ENCODE measurements around the gene TMED9. TPM values are rescaled to one million over a fixed set of nuclear protein-coding genes. Genes with fewer than 3 reads are reported as not detected.
"Not testable (repeated sequence)": the region's sequence is repeated elsewhere in the genome, so short reads cannot be mapped to it uniquely, and the experiment has no call there.

TMED9 gene
- total RNA-seq, 1 donor from 2014 or later: 146 TPM

- H3K27ac Mint-ChIP-seq: no peak overlapping the region
- H3K9me3 Mint-ChIP-seq: no peaks in the 10 kb centered on the region
- H3K4me3 Mint-ChIP-seq: peak overlapping the region; percentile 74
- H3K36me3 Mint-ChIP-seq: no peaks in the 10 kb centered on the region
- H3K27me3 Mint-ChIP-seq (ENCODE audit: low read depth): no peaks in the 10 kb centered on the region
- DNase-seq (ENCODE audit: low spot score in 2 of 2, unreplicated experiment in 2 of 2): no peak
- TF ChIP-seq CTCF (IDR thresholded peaks at IDR 0.05; ENCODE audit: unreplicated experiment): no peak
- peaks cover 27% of the 10 kb centered on the region for H3K4me1 Mint-ChIP-seq
Measured at GRCh38 chr5:177555228-177555627, 36.8 kb upstream of the TMED9 start.

- DNase-seq (ENCODE audit: low spot score in 2 of 2, unreplicated experiment in 2 of 2): no peak
- Mint-ChIP-seq H3K4me1 (peaks cover 27% of the 10 kb centered on the region), H3K36me3 (no peaks in the 10 kb centered on the region), H3K27ac (no peak overlapping the region), H3K27me3 (ENCODE audit: low read depth) (no peaks in the 10 kb centered on the region), H3K4me3 (no peak overlapping the region), H3K9me3 (no peaks in the 10 kb centered on the region)
- no peak for TF ChIP-seq CTCF (IDR thresholded peaks at IDR 0.05; ENCODE audit: unreplicated experiment)
Measured at GRCh38 chr5:177555665-177556064, 36.3 kb upstream of the TMED9 start.

GRCh38 chr5:177557041-177557647, 34.9 kb upstream of the TMED9 start:
- Mint-ChIP-seq H3K36me3 (no peaks in the 10 kb centered on the region), H3K27me3 (ENCODE audit: low read depth) (no peaks in the 10 kb centered on the region), H3K9me3 (peaks cover 11% of the 10 kb centered on the region), H3K4me1 (peaks cover 24% of the 10 kb centered on the region), H3K27ac (peak overlapping the region; percentile 50), H3K4me3 (no peak overlapping the region)
- no peak for DNase-seq (ENCODE audit: low spot score in 2 of 2, unreplicated experiment in 2 of 2)
- no peak for TF ChIP-seq CTCF (IDR thresholded peaks at IDR 0.05; ENCODE audit: unreplicated experiment)

GRCh38 chr5:177557796-177558195, 34.2 kb upstream of the TMED9 start:
- Mint-ChIP-seq H3K27me3 (ENCODE audit: low read depth) (no peaks in the 10 kb centered on the region), H3K27ac (no peak overlapping the region), H3K4me3 (no peak overlapping the region), H3K4me1 (peaks cover 18% of the 10 kb centered on the region), H3K9me3 (peaks cover 11% of the 10 kb centered on the region), H3K36me3 (no peaks in the 10 kb centered on the region)
- DNase-seq (ENCODE audit: low spot score in 2 of 2, unreplicated experiment in 2 of 2): no peak
- TF ChIP-seq CTCF (IDR thresholded peaks at IDR 0.05; ENCODE audit: unreplicated experiment): no peak

- H3K4me3 Mint-ChIP-seq; H3K4me1 Mint-ChIP-seq; H3K27me3 Mint-ChIP-seq (ENCODE audit: low read depth); DNase-seq (ENCODE audit: low spot score in 2 of 2, unreplicated experiment in 2 of 2); H3K36me3 Mint-ChIP-seq; H3K27ac Mint-ChIP-seq: not testable (repeated sequence)
- H3K9me3 Mint-ChIP-seq: peaks cover 11% of the 10 kb centered on the region
Measured at GRCh38 chr5:177559446-177559941, 32.5 kb upstream of the TMED9 start.

GRCh38 chr5:177565046-177565445, 27.0 kb upstream of the TMED9 start:
- no peak for TF ChIP-seq CTCF (IDR thresholded peaks at IDR 0.05; ENCODE audit: unreplicated experiment)
- Mint-ChIP-seq H3K4me1 (no peaks in the 10 kb centered on the region), H3K27me3 (ENCODE audit: low read depth) (peaks cover 20% of the 10 kb centered on the region), H3K4me3 (no peak overlapping the region), H3K27ac (no peak overlapping the region), H3K9me3 (peaks cover 11% of the 10 kb centered on the region), H3K36me3 (no peaks in the 10 kb centered on the region)
- DNase-seq (ENCODE audit: low spot score in 2 of 2, unreplicated experiment in 2 of 2): no peak

Measured in mesothelial cell of epicardium (in vitro differentiated cells).